ENCODE measurements around the gene PTPRM.

PTPRM gene

DNA sequence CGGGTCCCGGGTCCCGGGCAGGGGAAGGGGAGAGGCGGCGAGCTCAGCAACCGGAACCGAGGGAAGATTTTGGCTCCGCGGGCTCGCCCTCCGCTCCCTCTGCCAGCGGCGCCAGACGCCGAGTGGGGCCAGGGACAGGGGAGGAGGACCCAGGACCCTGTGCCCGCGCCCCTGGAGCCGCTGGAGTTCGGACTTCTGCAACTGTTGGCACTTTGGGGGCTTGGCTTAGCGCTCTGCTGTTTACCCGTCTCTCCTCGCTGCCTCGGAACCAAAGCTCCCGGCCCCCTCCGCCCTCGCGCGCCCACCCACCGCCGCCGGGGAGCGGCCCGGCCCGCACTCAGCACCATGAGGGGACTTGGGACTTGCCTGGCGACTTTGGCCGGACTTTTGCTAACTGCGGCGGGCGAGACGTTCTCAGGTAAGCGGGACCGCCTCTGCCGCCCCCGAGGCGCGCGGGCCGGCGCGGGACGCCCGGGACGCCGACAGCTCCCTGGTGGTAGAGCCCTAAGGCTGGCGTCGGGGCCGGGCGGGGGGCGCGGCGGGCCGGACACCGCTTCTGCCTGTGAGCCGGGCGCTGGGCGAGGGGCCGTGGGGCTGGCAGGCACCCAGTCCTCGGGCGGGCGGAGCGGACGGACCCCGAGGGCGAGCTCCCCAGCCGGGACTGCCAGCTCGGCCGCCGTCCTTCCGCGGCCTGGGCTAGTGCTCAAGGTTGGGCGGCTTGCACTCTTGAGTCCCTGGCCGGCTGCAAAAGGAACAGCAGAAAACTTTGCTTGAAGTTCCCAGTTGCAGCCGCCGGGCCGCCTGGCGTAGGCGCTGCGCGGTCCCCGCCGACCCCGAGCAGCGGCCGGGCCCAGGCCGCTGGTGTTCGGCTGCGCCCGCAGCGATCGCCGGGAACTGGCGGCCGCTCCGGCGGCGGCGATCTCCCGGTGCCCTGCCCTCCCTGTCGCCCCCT is 634 bp downstream of the PTPRM start:
- no peak for DNase-seq (ENCODE audit: low read depth)

DNA sequence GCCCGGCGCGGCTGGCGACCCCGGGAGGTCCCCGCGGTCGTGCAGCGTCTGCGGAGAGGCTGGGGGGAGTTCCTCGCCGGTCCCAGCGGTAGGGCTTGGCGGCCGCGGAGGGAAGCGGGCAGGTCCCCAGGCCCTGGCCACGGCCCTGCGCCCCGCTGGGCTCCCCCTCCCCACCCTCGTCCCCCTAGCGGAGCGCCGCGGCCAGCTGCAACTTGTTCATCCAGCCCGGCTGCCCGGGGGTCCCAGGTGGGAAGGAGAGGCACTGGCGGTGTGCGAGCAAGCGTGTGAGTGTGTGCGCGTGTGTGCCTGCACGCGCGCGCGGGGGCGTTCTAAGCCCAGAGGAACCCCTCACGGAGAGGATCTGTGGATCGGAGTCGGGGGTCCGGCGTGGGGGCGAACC is 1.3 kb downstream of the PTPRM start:
- DNase-seq (ENCODE audit: low read depth) = no peak

DNA sequence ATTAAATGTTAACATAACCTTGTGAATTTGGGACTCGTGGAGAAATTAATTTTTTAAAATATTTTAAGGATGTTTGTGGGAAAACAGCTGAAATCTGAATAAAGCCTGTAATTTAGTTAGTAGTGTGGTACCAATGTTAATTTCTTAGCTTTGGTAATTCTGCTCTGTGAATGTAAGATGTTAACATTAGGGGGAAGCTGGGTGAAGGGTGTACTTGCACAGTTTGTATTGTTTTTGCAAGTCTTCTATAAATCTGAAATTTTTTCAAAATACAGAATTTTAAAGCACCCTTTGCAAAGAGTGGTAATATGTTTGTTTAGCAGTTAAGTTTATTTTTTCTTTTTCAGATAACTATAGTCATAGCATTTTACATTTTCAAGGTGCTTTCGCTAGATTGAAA is 4.5 kb downstream of the PTPRM start:
- no peak for DNase-seq (ENCODE audit: low read depth)

DNA sequence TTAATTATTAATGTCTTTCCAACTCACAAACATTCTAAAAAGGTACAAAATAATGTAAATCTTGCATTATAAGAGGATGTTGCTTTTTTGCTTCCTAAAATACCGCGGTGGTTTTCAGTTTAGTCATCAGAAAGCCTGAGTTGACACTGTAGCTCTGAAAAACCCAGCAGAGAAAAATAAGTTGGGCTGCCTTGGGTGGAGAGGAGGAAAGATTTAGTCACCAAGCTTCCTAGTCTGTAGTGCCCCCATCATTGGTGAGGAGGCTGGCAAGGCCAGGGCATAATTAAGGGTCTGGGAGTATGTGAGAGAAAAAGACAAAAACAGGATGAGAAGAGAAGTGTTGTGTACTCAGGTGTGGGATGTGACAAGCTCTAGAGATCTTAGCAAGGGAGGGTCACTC is 5.7 kb downstream of the PTPRM start:
- DNase-seq (ENCODE audit: low read depth) = no peak

DNA sequence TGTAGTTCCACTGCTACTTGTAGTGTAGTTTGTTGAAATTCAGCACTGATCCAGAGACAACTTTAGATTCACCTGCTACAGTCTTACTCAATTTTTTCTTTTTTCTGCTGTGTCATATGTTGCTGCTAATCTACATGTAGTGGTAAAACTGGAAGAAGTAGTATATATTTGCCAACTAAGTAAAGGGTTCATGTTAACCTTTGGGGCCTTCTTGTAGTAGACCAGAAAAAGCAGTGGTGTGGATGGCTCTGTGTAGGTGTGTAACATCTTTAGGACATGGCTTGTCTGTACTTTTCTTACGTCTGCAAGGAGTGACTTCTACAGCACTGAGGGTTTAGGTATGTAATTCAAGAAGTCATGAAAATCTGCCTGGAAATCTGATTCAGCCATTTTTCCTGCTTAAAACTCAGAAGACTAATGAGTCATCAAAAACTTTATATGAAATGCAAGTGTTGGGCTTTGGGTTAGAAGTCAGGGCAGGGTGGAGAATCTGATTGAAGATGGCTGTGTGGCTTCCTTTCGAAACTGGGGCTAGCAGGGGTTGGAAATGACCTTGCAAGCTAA is 8.4 kb downstream of the PTPRM start:
- DNase-seq (ENCODE audit: low read depth) = no peak

DNA sequence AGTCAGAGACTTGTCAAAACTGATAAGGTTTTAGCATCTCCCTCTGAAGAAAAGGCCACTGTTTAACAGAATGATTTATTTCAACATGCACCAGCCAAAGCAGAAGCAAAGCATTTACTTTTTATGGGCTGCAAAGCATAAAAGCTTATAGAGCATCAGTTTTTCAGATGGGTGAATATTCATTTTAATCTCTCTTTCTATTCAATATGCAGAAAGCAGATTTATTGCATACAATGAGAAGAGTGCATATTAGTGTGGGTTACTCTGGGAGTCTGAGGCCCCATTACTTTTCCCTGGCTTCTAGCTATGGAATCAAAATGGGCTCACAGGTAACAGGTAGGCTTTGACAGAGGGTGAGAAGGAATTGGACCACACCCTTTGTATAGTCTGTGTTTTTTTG is 9.0 kb downstream of the PTPRM start:
- DNase-seq (ENCODE audit: low read depth) = no peak

DNA sequence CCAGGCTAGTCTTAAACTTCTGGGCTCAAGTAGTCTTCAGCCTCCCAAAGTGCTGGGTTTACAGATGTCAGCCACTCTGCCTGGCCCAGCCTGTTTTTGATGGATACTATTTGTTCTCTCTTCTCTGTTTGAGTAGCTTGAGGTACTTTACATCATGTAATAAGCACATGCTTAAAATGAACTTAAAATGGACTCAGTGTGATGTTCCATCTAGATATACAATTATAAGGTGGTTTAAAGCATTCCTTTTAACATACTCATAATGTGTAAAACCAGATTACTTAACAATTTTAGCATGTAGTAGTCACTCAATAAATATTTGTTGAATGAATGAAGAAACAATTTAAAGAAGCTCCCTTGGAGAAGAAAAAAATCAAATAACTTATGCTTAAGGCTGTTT is 9.6 kb downstream of the PTPRM start:
- DNase-seq (ENCODE audit: low read depth) = no peak

DNA sequence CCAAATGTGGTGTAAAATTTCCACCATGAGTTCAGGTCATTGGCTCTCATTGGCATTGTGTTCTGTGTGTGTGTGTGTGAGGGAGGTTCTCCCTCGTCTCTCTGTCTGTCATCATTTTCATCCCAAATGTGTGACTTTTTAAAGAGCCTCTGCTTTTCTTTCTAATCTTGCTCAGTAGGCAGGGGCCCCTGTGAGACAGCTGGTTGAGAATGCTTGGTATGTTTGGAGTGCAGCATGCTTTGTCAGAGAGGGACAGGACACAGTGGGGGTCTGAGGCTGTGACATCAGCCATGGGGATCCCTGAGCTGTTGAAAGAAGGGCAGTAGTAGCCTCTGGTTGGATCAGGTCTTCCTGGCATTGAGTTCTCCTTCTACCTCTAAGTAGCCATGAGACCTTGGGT is 10.6 kb downstream of the PTPRM start:
- no peak for DNase-seq (ENCODE audit: low read depth)

DNA sequence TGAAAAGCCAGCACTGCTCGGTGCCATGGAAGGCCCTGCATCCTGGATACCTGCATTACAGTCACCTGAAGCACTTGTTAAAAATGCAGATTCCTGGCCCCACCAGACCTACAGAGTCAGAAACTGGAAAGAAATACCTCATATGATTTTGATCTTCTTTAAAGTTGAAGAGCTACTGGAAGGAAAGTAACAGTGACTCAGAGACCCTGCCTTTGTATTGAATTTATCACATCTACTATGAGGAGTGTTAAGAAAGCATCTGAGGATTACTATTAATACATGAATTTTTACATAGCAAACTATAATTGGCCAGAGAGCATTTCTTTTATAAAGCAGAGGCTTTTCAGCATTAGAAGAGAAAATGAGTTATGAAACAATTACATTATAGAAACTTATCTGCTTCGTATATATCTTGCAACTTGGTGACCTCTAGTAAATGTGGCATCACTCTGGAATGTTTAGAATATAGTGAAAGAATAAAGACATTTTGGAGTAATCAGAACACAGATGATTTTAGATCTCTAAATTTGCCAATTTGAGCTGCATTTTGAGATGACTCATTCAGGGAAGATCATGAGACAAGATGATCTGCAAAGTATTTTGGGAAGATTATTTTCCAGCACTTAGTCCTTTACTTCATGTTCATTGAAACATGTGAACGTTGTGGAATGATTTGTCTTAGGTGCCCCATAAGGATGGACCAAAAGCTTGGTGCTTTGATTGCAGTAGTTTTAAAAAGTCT is 12.2 kb downstream of the PTPRM start:
- DNase-seq (ENCODE audit: low read depth) = no peak

DNA sequence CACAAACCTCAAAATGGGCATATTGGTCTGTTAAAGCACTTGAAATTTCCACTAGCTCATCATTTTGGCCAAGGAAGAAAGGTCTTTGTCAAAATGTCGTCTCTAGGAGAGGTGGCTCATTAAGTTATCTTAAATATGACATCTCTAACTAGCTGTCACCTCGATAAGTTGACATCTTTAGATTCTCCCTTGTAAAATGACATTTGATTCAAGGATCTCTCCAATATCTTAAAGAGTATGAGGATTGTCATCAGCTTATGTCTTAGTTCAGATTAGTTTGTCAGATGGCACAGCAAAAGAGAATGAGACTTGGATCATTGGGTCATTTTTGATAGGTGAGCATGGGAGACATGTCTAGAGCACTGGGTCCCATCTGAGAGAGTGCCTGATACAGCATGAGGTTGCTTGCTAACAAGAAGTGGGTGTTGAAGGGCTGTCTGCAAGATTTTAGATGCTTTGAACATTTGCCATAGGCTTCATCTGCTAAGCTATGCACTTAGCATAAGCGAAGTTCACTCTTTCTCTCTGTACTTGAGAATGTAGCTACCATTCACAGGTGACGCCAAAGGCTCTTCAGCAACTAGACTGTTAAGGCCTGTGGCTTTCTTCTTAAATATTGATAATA is 12.9 kb downstream of the PTPRM start:
- DNase-seq (ENCODE audit: low read depth) = no peak

DNA sequence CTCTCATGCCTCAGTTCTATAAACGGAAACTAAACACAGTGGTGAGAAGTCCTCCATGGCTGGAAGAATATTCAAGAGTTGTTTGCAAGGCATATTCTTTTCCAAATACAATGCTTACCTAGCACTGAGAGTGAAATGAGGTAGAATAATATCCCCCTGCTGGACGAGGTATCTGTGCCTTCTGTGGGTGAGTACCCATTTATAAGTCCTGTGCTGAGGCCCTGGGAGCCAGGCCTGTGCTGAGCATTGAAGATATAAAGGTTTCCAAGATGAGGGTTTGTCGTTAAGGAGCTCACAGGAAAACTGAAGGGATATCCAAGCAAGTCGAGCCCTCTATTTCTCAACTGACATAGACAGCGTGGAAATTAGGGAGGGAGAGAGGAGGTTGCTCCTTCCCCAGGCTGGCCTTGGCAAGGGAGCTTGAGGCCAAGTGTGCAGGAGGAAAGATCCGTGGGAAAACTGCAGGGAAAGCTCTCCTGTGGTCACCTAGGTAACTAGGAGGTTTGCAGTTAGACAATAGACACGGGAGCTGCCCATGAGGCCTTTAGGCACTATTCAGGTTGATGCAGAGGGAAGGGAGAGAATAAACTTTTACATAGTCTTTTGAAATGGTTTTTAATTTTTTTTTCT is 17.6 kb downstream of the PTPRM start:
- no peak for DNase-seq (ENCODE audit: low read depth)

DNA sequence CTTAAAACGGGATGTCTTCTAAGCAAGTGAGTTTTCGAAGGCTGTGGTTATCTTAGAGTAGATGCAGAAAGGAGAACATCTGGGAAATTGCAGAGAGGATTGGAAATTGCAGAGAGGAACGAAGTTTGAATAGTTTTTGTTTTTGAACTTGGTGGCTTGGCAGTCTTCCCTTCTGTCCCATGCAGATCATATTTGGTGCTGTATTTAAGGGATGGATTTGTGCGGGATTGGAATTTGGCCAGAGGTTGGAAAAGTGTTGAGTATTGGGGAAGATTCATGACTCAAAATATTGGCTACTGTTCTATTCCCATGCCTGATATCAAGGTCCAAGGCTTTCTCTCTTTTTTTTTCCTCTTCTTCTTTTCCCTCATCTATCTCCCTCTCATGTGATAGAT is 18.2 kb downstream of the PTPRM start:
- no peak for DNase-seq (ENCODE audit: low read depth)

DNA sequence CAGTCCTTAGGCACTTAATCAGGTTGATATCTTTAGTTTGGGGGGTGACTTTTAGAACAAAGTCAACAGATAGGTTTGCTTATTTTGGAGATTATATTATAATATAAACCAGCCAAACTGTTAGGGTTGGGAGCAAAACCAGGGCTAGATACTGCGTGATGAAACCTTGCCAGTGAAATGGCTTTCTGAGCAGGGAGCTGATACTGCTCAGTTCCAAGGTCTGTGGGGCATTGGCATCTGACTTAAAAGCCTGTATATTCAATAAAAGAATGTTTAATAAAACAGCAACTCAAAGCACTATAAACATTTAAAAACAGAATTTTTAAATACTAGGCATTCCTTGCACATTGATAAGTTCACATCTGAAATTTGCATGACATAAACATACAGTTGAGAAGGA is 19.3 kb downstream of the PTPRM start:
- DNase-seq (ENCODE audit: low read depth) = no peak

DNA sequence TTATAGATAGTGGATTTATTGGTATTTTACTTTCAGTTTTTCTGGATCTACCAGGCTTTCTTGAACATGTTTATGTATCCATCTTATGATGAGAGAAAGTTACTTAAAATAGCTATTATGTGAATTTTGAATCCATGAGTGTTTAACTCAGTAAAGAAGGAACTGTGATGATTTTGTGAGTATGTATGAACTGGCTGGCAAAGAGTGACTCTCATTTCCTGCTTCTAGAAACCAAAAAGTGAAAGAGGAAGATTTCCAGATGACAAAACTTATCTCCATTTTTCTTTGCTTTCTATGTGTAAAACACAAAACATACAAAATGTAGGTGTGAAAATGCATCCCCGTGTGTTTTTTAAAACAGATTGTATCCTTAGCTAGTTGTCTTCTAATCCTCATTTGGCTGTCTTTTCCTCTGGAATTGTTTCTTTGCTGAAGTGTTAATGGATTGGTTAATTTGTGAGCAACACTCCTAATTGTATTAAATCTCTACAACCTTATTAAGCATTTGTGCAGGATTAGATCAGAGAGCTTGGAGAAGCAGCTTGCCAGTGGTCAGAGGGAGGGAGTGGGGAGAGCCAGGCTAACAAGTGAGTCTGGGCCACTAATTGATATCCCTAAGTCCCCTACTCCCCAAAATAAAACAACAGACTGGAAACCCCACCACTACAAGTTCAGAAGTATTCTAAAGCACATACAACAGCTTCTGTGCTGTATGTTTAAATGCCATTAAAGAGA is 23.9 kb downstream of the PTPRM start:
- no peak for DNase-seq (ENCODE audit: low read depth)

DNA sequence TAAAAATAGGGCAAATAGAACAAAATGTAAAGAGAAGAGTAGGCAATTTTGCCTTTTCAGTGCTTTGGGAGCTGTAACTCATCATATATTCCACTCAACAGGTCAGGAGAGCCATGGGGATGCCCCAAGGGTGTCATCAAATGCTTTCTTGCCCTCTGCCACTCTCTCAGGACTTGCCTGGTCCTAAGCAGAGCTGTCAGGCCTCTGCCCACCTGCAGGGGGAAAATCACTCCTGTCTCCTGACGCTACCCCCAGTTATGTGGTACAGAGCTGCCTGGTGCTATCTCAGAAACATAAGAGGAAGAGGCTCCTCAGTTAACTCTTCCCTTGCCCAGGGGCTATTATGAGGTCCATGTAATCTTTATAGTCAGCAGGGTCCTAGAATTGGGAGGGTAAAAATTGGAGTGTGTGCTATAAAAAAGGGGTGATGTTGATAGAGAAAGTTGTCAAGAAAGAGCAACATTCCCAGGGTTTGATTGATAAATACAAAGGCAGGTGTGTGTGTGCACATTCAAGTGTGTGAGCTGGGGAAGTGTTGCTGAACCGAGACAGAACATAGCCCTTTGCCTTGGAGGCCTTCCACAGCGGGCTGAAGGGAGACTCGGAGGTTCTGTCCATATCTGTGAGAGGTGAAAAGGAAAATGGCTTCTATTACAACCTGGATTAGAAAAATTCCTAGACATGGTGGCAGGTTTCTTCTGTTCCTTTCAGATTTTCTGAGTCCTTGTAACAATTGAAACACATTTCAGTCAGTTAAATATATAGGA is 25.4 kb downstream of the PTPRM start:
- no peak for DNase-seq (ENCODE audit: low read depth)

DNA sequence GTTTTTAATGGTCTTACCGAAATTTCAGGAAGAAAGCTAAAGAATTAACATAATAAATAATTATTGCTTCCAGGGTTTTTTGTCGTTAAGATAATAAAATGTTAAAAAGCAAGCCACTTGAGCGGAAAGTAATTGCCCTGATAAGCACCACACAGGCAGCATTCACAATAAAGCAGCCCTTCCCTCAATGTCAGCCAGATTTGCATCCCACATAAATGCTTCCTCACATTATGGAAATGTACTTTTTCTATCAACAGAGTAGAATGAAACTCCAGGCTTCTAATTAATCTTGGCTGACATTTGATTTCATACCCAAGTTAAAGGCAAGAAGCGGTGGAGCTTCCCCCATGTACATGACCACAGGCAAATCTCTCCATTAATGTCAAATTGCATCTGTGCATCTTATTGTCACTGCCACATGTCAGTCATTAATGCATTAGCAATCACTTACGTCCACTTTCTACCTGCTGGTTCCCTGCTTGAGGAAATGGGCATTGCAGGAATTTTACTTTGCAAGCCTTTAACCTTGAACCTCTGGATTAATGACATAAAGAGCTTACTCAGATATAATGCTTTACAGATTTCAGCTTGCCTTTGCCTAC is 26.2 kb downstream of the PTPRM start:
- no peak for DNase-seq (ENCODE audit: low read depth)

DNA sequence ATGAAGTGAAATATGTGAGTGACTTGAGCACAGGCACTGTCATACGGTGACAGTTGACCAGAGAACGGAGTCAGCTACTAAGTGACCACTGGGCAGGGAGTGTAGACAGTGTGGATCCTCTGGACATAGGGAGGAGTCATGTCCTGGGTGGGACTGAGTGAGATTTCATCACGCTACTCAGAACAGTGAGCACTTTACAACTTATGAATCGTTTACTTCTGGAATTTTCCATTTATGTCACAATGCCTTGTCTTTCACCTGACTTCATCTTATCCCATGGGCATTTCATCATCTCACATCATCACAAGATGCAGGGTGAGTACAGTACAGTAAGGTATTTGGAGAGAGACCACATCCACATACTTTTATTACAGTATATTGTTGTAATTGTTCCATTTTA is 29.0 kb downstream of the PTPRM start:
- no peak for DNase-seq (ENCODE audit: low read depth)

DNA sequence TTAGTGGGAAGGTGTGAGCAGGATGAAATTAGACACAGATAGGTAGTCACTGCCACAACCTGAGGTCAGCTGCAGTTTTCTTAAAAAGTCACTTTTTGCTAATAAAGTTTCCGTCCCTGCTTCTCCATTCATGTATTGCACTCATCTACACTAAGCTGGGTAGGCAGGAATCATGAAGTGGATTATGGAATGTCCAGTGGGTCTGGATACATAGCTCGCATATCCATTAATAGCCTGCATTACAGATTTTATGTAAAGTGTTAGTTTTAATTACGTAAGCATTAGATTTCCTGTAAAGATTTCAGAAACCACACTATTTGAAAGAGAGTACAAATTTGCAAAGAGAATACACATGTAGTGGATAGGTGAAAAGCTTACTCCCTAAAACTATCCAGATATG is 30.4 kb downstream of the PTPRM start:
- no peak for DNase-seq (ENCODE audit: low read depth)

DNA sequence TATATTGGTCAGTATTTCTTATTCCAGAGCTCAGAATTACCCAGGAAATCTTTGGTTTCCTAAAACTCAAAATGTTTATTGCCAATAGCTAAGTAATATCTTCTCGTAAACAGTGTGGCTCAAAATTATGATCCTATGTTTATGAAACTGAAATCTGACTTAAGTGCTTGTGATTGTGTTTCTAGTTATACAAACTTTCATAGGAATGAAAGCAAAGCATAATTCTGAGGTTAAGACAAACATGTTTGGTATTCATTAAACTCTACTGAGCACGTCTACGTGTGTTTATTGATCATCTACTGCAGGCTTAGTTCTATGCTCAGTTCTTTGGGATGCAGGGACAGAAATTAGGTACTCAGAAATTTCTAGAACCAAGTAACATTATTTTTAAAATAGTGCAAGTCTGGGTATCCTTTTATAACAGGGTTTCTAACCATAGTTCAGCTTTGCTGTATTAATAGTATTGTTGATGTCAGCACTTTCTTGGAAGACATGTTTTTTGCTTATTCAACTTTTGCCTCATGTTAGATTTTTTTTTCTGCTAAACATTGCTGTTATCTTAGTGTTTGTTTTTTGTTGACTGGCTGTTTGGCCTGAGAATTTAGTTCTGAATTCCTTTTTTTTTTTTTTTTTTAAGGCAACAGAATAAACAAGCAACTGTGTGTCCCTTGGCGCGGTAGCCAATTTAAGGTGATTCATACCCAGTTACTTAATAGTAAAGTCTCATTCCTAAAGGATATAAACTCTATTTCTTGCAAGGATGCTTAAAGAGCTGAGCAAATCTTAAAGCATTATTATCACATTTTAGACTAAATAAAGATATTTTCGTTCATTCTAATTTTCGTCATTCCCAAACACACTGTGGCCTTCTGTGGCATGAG is 31.3 kb downstream of the PTPRM start:
- no peak for DNase-seq (ENCODE audit: low read depth)

Measured in stimulated activated CD4-positive, alpha-beta T cell treated with anti-CD3 and anti-CD28 coated beads, Interleukin-2, amount 100 ng/mL, for 4 hours (primary cell).